GM23338 (cell line): Measurements from ENCODE around the gene PADI1. TPM values are rescaled to one million over a fixed set of nuclear protein-coding genes. Genes with fewer than 3 reads are reported as not detected.

Experiments
- ATAC-seq: fragments of 200-7000 bp; cut with Tn5 transposase; 3 replicates; pipeline ENCODE4 v1.9.1; 2020
- DNase-seq: peaks from one replicate; pipeline ENCODE4 v3.0.0-alpha.2; 2015; ENCODE audit warnings: low spot score
- H2AFZ ChIP-seq: fragments of 200-600 bp; sonication (generic); 2 replicates; pipeline ENCODE4 v1.8.0; 2016; ENCODE audit warnings: antibody characterized with exemption, mild to moderate bottlenecking, moderate library complexity
- H3F3A ChIP-seq: fragments of 200-600 bp; sonication (generic); replicated peaks from 2 replicates; pipeline ENCODE4 v1.8.0; 2017; ENCODE audit warnings: antibody characterized with exemption, mixed run types, low read depth
- H3K27ac ChIP-seq: fragments of 200-600 bp; sonication (generic); 2 replicates; pipeline ENCODE4 v1.6.1; 2016; ENCODE audit warnings: low read depth
- H3K27me3 ChIP-seq: fragments of 200-600 bp; sonication (generic); 2 replicates; pipeline ENCODE4 v1.8.0; 2016; ENCODE audit warnings: mild to moderate bottlenecking, mixed run types, moderate library complexity; ENCODE audit not compliant: insufficient read depth
- H3K36me3 ChIP-seq: fragments of 200-600 bp; sonication (generic); 2 replicates; pipeline ENCODE4 v1.8.0; 2016; ENCODE audit warnings: mild to moderate bottlenecking; ENCODE audit not compliant: insufficient read depth
- H3K4me1 ChIP-seq: fragments of 200-600 bp; sonication (generic); 2 replicates; pipeline ENCODE4 v1.8.0; 2016; ENCODE audit warnings: mild to moderate bottlenecking, moderate library complexity; ENCODE audit not compliant: insufficient read depth
- H3K4me2 ChIP-seq: fragments of 200-600 bp; sonication (generic); 2 replicates; pipeline ENCODE4 v1.7.1; 2017; ENCODE audit warnings: mixed run types
- H3K4me3 ChIP-seq: fragments of 200-600 bp; sonication (generic); 2 replicates; pipeline ENCODE4 v1.6.1; 2016; ENCODE audit warnings: mixed run types
- H3K79me2 ChIP-seq: fragments of 200-600 bp; sonication (generic); replicated peaks from 2 replicates; pipeline ENCODE4 v1.8.0; 2017; ENCODE audit warnings: mild to moderate bottlenecking; ENCODE audit not compliant: insufficient read depth
- H3K9me2 ChIP-seq: fragments of 200-600 bp; sonication (generic); 2 replicates; pipeline ENCODE4 v1.8.0; 2017; ENCODE audit not compliant: insufficient read depth
- H4K20me1 ChIP-seq: fragments of 200-600 bp; sonication (generic); replicated peaks from 2 replicates; pipeline ENCODE4 v1.8.0; 2017; ENCODE audit warnings: mild to moderate bottlenecking; ENCODE audit not compliant: insufficient read depth
- H3K27ac Mint-ChIP-seq: 2 replicates; pipeline ENCODE4 v1.8.0; 2020; ENCODE audit warnings: inconsistent platforms, mild to moderate bottlenecking, moderate library complexity, mixed read lengths
- H3K27me3 Mint-ChIP-seq: 3 replicates; pipeline ENCODE4 v1.8.0; 2022; ENCODE audit warnings: low read depth, mild to moderate bottlenecking, moderate library complexity, mixed read lengths, inconsistent platforms; ENCODE audit not compliant: insufficient read depth, poor library complexity
- H3K36me3 Mint-ChIP-seq: 3 replicates; pipeline ENCODE4 v1.8.0; 2021; ENCODE audit warnings: low read depth, mild to moderate bottlenecking, inconsistent platforms, moderate library complexity, mixed read lengths
- H3K4me1 Mint-ChIP-seq: 3 replicates; pipeline ENCODE4 v1.8.0; 2020; ENCODE audit warnings: mild to moderate bottlenecking, inconsistent platforms, mixed read lengths
- H3K4me3 Mint-ChIP-seq: 3 replicates; pipeline ENCODE4 v1.8.0; 2021; ENCODE audit warnings: moderate library complexity, mild to moderate bottlenecking, inconsistent platforms, mixed read lengths
- H3K9me3 Mint-ChIP-seq: 3 replicates; pipeline ENCODE4 v1.8.0; 2020; ENCODE audit warnings: moderate library complexity, mild to moderate bottlenecking, inconsistent platforms, mixed read lengths
- NANOG ChIP-seq: IDR thresholded peaks from 2 replicates; pipeline ENCODE4 v1.6.1; 2016; ENCODE audit warnings: antibody characterized with exemption, borderline replicate concordance
- POLR2AphosphoS5 ChIP-seq: IDR thresholded peaks from 2 replicates; pipeline ENCODE4 v1.6.1; 2016; ENCODE audit warnings: antibody characterized with exemption, low read depth
- ZNF114 ChIP-seq: fragments of 250-450 bp; sonication (Bioruptor Pico); IDR thresholded peaks from 2 replicates; pipeline ENCODE4 v1.5.0; 2020; ENCODE audit warnings: mild to moderate bottlenecking, moderate library complexity
- ZNF462 ChIP-seq: fragments of 250-450 bp; sonication (Bioruptor Pico); IDR thresholded peaks from 2 replicates; pipeline ENCODE4 v1.5.0; 2020; ENCODE audit warnings: mild to moderate bottlenecking, moderate library complexity
- polyA plus RNA-seq: library from polyadenylated mRNA; unstranded; fragments of >200 nt; fragmentation: Nextera tagmentation; extraction: Ambion mirVana; gene quantifications from 2 replicates; pipeline ENCODE4 v1.2.1, GENCODE V29; 2016
- total RNA-seq: library from RNA; depleted of rRNA; stranded (reverse); fragments of >200 nt; shearing (Covaris generic); gene quantifications from 2 replicates; pipeline ENCODE4 v1.2.3, GENCODE V29; 2014

PADI1 gene
- total and polyA plus RNA-seq, 2 experiments from 2014 or later: 0.26 to 0.28 TPM

- Mint-ChIP-seq H3K36me3 (no peaks in the 10 kb centered on the region), H3K27me3 (peaks cover 25% of the 10 kb centered on the region), H3K9me3 (no peaks in the 10 kb centered on the region), H3K27ac (no peak overlapping the region), H3K4me3 (no peak overlapping the region), H3K4me1 (peaks cover 11% of the 10 kb centered on the region)
- ATAC-seq (no peak), DNase-seq (no peak)
- Histone ChIP-seq H2AFZ (no peak overlapping the region; the same call in 1 of the 2 replicates), H3K79me2 (no peaks in the 10 kb centered on the region), H3F3A (no peaks in the 10 kb centered on the region), H4K20me1 (no peaks in the 10 kb centered on the region), H3K27me3 (no peaks in the 10 kb centered on the region), H3K4me3 (no peak overlapping the region), H3K36me3 (no peaks in the 10 kb centered on the region), H3K4me1 (0 out of 2 replicates have a peak, but pooled peaks cover 6% of the 10 kb centered on the region), H3K4me2 (no peak overlapping the region), H3K27ac (no peak overlapping the region), H3K9me2 (no peaks in the 10 kb centered on the region)
- TF ChIP-seq ZNF462 (CRISPR knock-in tag) (no peak), ZNF114 (CRISPR knock-in tag) (no peak), POLR2AphosphoS5 (no peak), NANOG (no peak)
Measured at GRCh38 chr1:17235135-17235885, 30.4 kb downstream of the PADI1 start.
